NCI-H82 treated with DMSO at 0.1 percent for 48 hours (cell line): ENCODE data around the gene NCS1.
"Not testable (repeated sequence)": the region's sequence is repeated elsewhere in the genome, so short reads cannot be mapped to it uniquely, and the experiment has no call there.

Source experiments
- DNase-seq: peaks from one replicate; lab custom pipeline; 2025; ENCODE audit not compliant: unreplicated experiment; lab: John Stamatoyannopoulos, UW

Gene NCS1

GRCh38 chr9:130259044-130259443 is 86.8 kb downstream of the NCS1 start:
- DNase-seq = no peak

GRCh38 chr9:130260816-130261765 is 88.9 kb downstream of the NCS1 start:
- no peak for DNase-seq

- no peak for DNase-seq
These were observed 90.0 kb downstream of the NCS1 start for GRCh38 chr9:130262061-130262745.

DNA sequence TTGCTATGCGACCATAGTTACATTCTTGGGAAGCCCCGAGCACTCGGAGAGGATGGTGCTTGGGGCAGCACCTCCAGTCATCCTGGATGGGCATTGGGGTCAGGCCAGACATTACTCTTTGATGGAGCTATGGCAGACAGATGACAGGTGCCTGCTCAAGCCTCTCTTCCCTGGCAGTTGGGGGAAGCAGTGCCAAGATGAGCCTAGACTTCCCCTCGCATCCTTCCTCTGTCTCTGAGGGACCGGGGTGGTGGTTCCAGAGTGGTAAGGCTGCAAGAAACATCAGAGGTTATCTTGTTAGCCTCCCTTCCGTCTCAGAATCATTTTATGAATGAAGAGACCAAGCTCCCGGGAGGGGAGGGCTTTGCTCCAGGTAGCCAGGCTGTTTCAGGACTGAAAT is 90.6 kb downstream of the NCS1 start:
- DNase-seq = no peak

DNA sequence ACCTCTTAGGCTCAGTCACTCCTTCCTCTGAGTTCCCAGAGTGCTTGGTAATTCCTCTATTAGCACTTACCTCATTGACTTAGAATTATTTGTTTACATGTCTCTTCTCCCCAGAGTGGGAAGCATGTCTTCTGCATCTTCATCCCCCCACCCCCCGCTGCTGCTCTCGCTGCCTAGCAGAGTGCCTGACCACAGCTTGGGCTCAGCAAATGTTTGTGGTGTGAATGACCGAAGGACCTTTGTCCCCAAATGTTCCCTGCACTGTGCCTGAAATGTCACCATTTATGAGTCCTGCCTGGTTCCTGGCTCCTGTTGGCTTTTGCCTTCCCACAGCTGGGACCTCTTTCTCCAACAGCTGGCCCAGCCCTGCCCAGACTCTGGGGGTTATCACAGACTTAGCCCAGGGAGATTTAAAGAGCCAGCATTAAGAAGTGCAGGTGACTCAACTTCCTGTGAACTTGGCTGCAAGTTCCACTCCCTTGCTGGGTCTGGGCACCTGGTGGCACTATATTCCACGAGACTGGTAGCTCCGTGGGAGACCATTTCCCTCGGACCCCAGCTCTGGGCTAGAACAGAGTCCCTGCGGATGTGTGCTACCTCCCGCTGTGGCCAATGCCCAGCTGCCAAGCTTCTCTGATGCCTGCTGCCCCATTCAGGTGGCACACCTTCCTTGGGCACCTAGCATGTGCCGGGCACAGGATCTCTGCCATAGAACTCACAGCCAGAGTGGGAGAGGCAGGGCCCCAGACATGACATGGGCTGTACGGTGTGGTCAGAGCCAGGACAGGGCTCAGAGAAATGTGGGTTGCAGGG is 91.6 kb downstream of the NCS1 start:
- no peak for DNase-seq

- no peak for DNase-seq
These were observed 92.5 kb downstream of the NCS1 start for GRCh38 chr9:130264414-130265350.

- no peak for DNase-seq
These were observed 93.4 kb downstream of the NCS1 start, which contains the start of gene HMCN2 for GRCh38 chr9:130265431-130266235. HMCN2 (plus strand) TSS chr9:130265760; CDS start chr9:130265879, 119 bp downstream.

DNA sequence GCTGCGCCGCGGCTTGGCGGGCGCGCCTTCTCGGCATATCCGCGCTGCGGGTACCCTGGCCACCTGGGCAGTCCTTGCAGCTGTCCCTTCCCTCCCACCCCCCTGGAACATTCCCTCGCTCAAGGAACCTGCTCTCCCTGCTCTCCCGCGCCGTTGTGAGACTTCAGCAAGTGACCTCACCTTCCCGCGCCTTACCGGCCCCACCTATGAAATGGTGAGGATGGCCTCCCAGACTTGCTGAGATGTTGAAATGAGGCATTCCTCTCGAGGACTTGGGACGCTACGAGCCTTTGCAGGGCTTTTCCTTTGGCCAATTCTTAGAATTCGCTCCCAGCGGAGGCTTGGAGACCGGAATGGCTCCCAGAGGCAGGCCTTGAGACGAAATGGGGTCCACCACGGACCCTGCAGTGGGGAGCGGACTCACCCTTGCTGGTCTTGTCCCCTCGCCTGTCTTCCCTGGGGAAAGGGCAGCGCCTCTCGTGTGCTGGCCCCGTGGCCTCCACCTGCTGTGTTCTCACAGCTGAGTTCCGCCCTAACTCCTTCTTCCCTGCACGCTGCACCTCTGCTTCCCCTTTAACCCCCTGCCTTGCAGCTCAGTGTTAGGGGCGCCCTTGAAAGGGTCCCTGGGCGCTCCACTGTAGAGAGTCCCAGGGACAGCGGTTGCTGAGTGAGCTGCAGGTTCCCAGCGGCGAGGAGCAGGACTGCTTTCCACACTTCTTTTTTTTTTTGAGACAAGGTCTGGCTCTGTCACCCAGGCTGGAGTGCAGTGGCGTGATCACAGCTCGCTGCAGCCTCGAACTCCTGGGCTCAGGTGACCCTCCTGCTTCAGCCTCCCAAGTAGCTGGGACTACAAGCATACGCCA is 94.3 kb downstream of the NCS1 start:
- no peak for DNase-seq

- no peak for DNase-seq
These were observed 95.7 kb downstream of the NCS1 start for GRCh38 chr9:130267930-130268329.

GRCh38 chr9:130268521-130269211 is 96.5 kb downstream of the NCS1 start:
- DNase-seq = no peak

GRCh38 chr9:130271473-130271872 is 99.3 kb downstream of the NCS1 start:
- no peak for DNase-seq

DNA sequence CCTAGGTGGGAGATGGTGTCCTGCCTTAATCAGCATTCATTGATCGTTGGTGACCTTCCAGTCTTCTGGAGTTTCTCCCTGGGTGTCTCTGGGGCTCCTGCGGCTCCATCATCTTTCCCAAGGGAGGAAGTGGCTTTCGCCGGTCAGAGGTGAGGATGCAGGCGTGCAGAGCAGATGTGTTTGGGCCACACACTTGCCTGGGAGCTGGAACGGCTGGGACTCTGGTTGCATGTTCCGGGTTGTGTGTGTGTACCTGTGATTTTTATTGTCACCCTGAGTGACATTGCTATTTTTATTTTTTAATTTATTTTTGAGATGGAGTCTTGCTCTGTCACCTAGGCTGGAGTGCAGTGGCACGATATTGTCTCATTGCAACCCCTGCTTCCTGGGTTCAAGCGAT is 103.0 kb downstream of the NCS1 start:
- DNase-seq = no peak

- DNase-seq = no peak
These were observed 103.9 kb downstream of the NCS1 start for GRCh38 chr9:130276121-130276520.

DNA sequence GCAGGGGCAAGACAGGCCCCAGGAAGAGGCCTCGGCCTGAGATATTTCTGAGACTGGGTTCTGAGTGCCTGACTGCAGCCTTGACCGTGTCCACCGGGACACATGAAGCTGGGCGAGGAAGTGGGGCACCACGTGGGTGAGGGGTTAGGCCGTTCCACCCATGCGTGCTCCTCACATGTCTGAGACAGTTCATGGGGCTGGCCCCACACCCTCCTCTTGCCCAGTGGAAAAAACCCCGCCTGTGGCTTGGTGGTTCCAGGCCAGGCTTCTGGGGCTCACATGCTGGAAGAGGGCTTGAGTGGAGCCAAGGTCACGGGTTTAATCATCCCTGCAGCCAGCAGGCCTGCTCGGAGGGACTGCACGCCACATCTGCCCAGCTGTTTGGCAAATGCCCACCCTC is 104.8 kb downstream of the NCS1 start:
- no peak for DNase-seq

- not testable (repeated sequence) for DNase-seq
These were observed 105.3 kb downstream of the NCS1 start for GRCh38 chr9:130277525-130277924.

GRCh38 chr9:130283539-130284248 is 111.5 kb downstream of the NCS1 start:
- no peak for DNase-seq

GRCh38 chr9:130284249-130284625 is 112.0 kb downstream of the NCS1 start:
- DNase-seq = no peak
